Liver (tissue), 9 donors: ENCODE results near the gene ACTL10. TPM values are rescaled to one million over a fixed set of nuclear protein-coding genes. Genes with fewer than 3 reads are reported as not detected.

ENCODE experiments used
- DNase-seq: peaks from one replicate; pipeline ENCODE4 v3.0.0-alpha.2; 2017; ENCODE audit warnings: low spot score
- H3K27ac ChIP-seq, 2 donors: one replicate each; pipeline ENCODE4 v1.7.0; 2013; ENCODE audit warnings: inconsistent platforms in 2 of 2, low read length in 2 of 2, control low read depth in 1 of 2, low read depth in 1 of 2, mild to moderate bottlenecking in 1 of 2
- H3K27me3 ChIP-seq, 4 donors: one replicate each; pipeline versions ENCODE4 v1.6.1 to v1.7.0; 2013; ENCODE audit warnings: low read length in 3 of 4, inconsistent platforms in 1 of 4, mild to moderate bottlenecking in 1 of 4, moderate library complexity in 1 of 4; ENCODE audit not compliant: control insufficient read depth in 4 of 4, insufficient read depth in 4 of 4
- H3K36me3 ChIP-seq, 4 donors: one replicate each; pipeline versions ENCODE4 v1.6.1 to v1.7.0; 2013; ENCODE audit warnings: low read length in 3 of 4, mild to moderate bottlenecking in 3 of 4, low read depth in 1 of 4, moderate library complexity in 1 of 4; ENCODE audit not compliant: control insufficient read depth in 4 of 4, insufficient read depth in 3 of 4
- H3K4me1 ChIP-seq, 4 donors: one replicate each; pipeline versions ENCODE4 v1.6.1 to v1.7.0; 2013; ENCODE audit warnings: low read length in 3 of 4, mild to moderate bottlenecking in 3 of 4, moderate library complexity in 1 of 4; ENCODE audit not compliant: control insufficient read depth in 4 of 4, insufficient read depth in 4 of 4
- H3K4me3 ChIP-seq, 3 donors: one replicate each; pipeline versions ENCODE4 v1.6.1 to v1.7.0; 2013; ENCODE audit warnings: low read length in 3 of 3, control low read depth in 1 of 3, low read depth in 1 of 3, mild to moderate bottlenecking in 1 of 3
- H3K9ac ChIP-seq, 2 donors: one replicate each; pipeline ENCODE4 v1.7.0; 2013; ENCODE audit warnings: low read length in 2 of 2, mild to moderate bottlenecking in 2 of 2, moderate library complexity in 2 of 2, control low read depth in 1 of 2, low read depth in 1 of 2
- H3K9me3 ChIP-seq, 4 donors: one replicate each; pipeline versions ENCODE4 v1.6.1 to v1.7.0; 2013; ENCODE audit warnings: low read length in 3 of 4; ENCODE audit not compliant: control insufficient read depth in 4 of 4
- ATF3 ChIP-seq: IDR thresholded peaks from 2 replicates; pipeline ENCODE4 v1.6.1; 2016; ENCODE audit warnings: antibody characterized with exemption
- CTCF ChIP-seq: fragments of 150-350 bp; IDR thresholded peaks from 2 replicates; pipeline ENCODE4 v1.5.1; 2017; ENCODE audit warnings: improper control_type of control experiment, low read depth, low read length; ENCODE audit not compliant: missing input control
- EGR1 ChIP-seq, 2 donors: IDR thresholded peaks; 2 replicates each; pipeline ENCODE4 v1.6.1; 2016 to 2018; ENCODE audit warnings: antibody characterized with exemption in 2 of 2, low read depth in 2 of 2
- FOXA1 ChIP-seq: IDR thresholded peaks from 2 replicates; pipeline ENCODE4 v1.6.1; 2016; ENCODE audit warnings: antibody characterized with exemption
- FOXA2 ChIP-seq: IDR thresholded peaks from 2 replicates; pipeline ENCODE4 v1.6.1; 2016; ENCODE audit warnings: antibody characterized with exemption
- GABPA ChIP-seq, 2 donors: IDR thresholded peaks in 1 of 2; conservative IDR thresholded peaks in 1 of 2; 2 replicates each; pipeline ENCODE4 v1.6.1; 2016; ENCODE audit warnings: antibody characterized with exemption in 2 of 2, mild to moderate bottlenecking in 1 of 2, moderate library complexity in 1 of 2
- HNF4A ChIP-seq, 2 donors: conservative IDR thresholded peaks; 2 replicates each; pipeline ENCODE4 v1.6.1; 2016; ENCODE audit warnings: antibody characterized with exemption in 2 of 2, mild to moderate bottlenecking in 2 of 2
- HNF4G ChIP-seq: IDR thresholded peaks from 2 replicates; pipeline ENCODE4 v1.6.1; 2016; ENCODE audit warnings: antibody characterized with exemption
- JUND ChIP-seq, 2 donors: IDR thresholded peaks; 2 replicates each; pipeline ENCODE4 v1.6.1; 2016; ENCODE audit warnings: antibody characterized with exemption in 2 of 2
- MAX ChIP-seq: IDR thresholded peaks from 2 replicates; pipeline ENCODE4 v1.6.1; 2016; ENCODE audit warnings: antibody characterized with exemption
- NR2F2 ChIP-seq: IDR thresholded peaks from 2 replicates; pipeline ENCODE4 v1.6.1; 2016; ENCODE audit warnings: antibody characterized with exemption
- RAD21 ChIP-seq, 2 donors: IDR thresholded peaks; 2 replicates each; pipeline ENCODE4 v1.6.1; 2016; ENCODE audit warnings: antibody characterized with exemption in 2 of 2, mild to moderate bottlenecking in 2 of 2
- REST ChIP-seq: IDR thresholded peaks from 2 replicates; pipeline ENCODE4 v1.6.1; 2016; ENCODE audit warnings: antibody characterized with exemption, mild to moderate bottlenecking
- RXRA ChIP-seq, 2 donors: IDR thresholded peaks; 2 replicates each; pipeline ENCODE4 v1.6.1; 2017 to 2018; ENCODE audit warnings: antibody characterized with exemption in 2 of 2, mild to moderate bottlenecking in 1 of 2
- SP1 ChIP-seq: IDR thresholded peaks from 2 replicates; pipeline ENCODE4 v1.6.1; 2018; ENCODE audit warnings: antibody characterized with exemption, mild to moderate bottlenecking
- TAF1 ChIP-seq: conservative IDR thresholded peaks from 2 replicates; pipeline ENCODE4 v1.6.1; 2016; ENCODE audit warnings: antibody characterized with exemption, mild to moderate bottlenecking
- YY1 ChIP-seq: IDR thresholded peaks from 2 replicates; pipeline ENCODE4 v1.6.1; 2016; ENCODE audit warnings: antibody characterized with exemption, mild to moderate bottlenecking
- ZBTB33 ChIP-seq: IDR thresholded peaks from 2 replicates; pipeline ENCODE4 v1.6.1; 2016; ENCODE audit warnings: antibody characterized with exemption
- WGBS: extraction: QIAGEN DNeasy Blood & Tissue Kit; methylation state at CpG from one replicate; pipeline ENCODE4 v1.1.7; 2013; 5-methylcytosine and 5-hydroxymethylcytosine counted together
- polyA plus RNA-seq, 2 donors: library from polyadenylated mRNA; stranded (reverse) in 1 of 2; unstranded in 1 of 2; fragments of 200-250 nt in 1 of 2; fragments of >200 nt in 1 of 2; fragmentation: Nextera tagmentation in 1 of 2; extraction: Ambion mirVana in 1 of 2; gene quantifications; one replicate each; pipeline versions ENCODE4 v1.2.1 to v1.2.3, GENCODE V29; 2013 to 2015
- total RNA-seq, 2 donors: library from RNA; depleted of rRNA; stranded (reverse); fragments of >200 nt; gene quantifications; one replicate each; pipeline ENCODE4 v1.2.3, GENCODE V29; 2014
- donor health status: healthy.
- donor health status: healthy.
- donor health status: healthy.
- donor health status: healthy.
- donor health status: healthy.

The ACTL10 gene
- total and polyA plus RNA-seq, 4 donors: 0.10 to 0.50 (median 0.35) TPM

GRCh38 chr20:33703498-33704137 is 36.9 kb downstream of the ACTL10 start:
- no peak for DNase-seq
- Histone ChIP-seq H3K27me3 (no peaks in the 10 kb centered on the region), H3K9ac (no peak overlapping the region), H3K27ac (no peak overlapping the region), H3K36me3 (peaks cover 4 to 17% (median 7%) of the 10 kb centered on the region in 4 donors), H3K9me3 (no peaks in the 10 kb centered on the region), H3K4me1 (peaks cover 0 to 10% (median 5%) of the 10 kb centered on the region in 4 donors), H3K4me3 (no peak overlapping the region)
- TF ChIP-seq MAX: no peak
- 96% methylated on average over 8 of the region's 8 CpGs for WGBS

GRCh38 chr20:33704197-33704924 is 37.6 kb downstream of the ACTL10 start:
- Histone ChIP-seq H3K4me1 (peaks cover 0 to 10% (median 5%) of the 10 kb centered on the region in 4 donors), H3K27me3 (no peaks in the 10 kb centered on the region), H3K4me3 (no peak overlapping the region), H3K36me3 (peaks cover 4 to 17% (median 7%) of the 10 kb centered on the region in 4 donors), H3K9me3 (no peaks in the 10 kb centered on the region), H3K9ac (no peak overlapping the region), H3K27ac (no peak overlapping the region)
- DNase-seq: no peak
- 98% methylated on average over 11 of the region's 11 CpGs for WGBS
- TF ChIP-seq CTCF (no peak), FOXA1 (no peak), GABPA (IDR thresholded peaks at IDR 0.05 in 1 of 2, conservative IDR thresholded peaks at IDR 0.05 in 1 of 2) (no peak), RAD21 (IDR thresholded peaks at IDR 0.05) (no peak), REST (no peak), ATF3 (no peak), NR2F2 (no peak), ZBTB33 (no peak), RXRA (IDR thresholded peaks at IDR 0.05) (no peak), SP1 (no peak), HNF4G (no peak), FOXA2 (no peak), JUND (IDR thresholded peaks at IDR 0.05) (no peak), EGR1 (IDR thresholded peaks at IDR 0.05; ENCODE audit: low read depth in 2 of 2) (no peak), YY1 (no peak), MAX (no peak), TAF1 (no peak), HNF4A (conservative IDR thresholded peaks at IDR 0.05) (no peak)
